ENCODE measurements around the gene CYP39A1. TPM values are rescaled to one million over a fixed set of nuclear protein-coding genes. Genes with fewer than 3 reads are reported as not detected.
A peak's percentile ranks its signal among the peaks of the same experiment; 100 is the strongest.

The CYP39A1 gene
- total RNA-seq, 1 donor, result 0.63 TPM

- no peak for DNase-seq (ENCODE audit: low read depth)
- TF ChIP-seq CTCF (IDR thresholded peaks at IDR 0.05; ENCODE audit: insufficient read depth, low read length), result no peak
These were observed 14.8 kb upstream of the CYP39A1 start for GRCh38 chr6:46667377-46667776.

DNA sequence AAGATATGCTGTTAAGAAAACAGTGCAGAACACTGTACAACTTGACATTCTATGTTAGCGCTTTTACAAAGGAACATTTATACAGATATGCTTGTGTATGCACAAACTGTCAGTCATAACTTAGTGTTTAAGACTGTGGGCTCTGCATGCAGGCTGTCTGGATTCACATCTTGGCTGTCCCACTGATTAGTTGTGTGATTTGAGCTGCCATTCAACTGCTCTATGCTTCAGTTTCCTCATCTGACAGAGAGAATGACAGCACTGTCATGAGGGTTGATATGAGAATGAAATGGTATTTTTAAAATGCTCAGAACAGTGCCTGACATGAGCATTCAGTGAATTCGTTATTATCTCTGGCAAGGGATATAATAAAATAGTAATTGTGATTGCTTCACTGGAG lies 8.9 kb upstream of the CYP39A1 start:
- TF ChIP-seq CTCF (IDR thresholded peaks at IDR 0.05; ENCODE audit: insufficient read depth, low read length), result no peak
- DNase-seq (ENCODE audit: low read depth), result no peak

More at GRCh38 chr6:46667377-46667776, 14.8 kb upstream of the CYP39A1 start:
- no peak overlapping the region for H3K4me3 ChIP-seq (ENCODE audit: low read depth, low read length)

DNA sequence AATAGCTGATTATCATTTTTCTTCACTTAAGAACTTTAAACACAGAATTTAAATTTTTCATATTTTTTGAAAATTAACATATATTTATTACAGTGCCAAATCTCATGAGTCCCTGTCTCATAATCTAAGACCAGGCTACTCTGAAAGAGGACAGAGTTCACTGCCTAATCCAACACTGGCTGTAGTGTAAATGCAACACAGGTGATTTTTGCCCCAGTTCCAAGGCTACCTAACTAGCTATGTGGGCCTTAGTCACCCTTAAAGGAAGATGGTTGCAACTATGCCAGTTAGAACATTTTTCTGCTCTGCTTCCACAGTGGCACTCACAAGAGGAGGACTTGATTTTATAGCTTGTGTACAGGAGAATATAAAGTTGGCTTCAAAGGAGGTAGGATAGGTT lies 5.0 kb upstream of the CYP39A1 start:
- DNase-seq (ENCODE audit: low read depth), result no peak
- H3K4me3 ChIP-seq (ENCODE audit: low read depth, low read length), result no peak overlapping the region
- TF ChIP-seq CTCF (IDR thresholded peaks at IDR 0.05; ENCODE audit: insufficient read depth, low read length), result no peak

More for the DNA sequence above, 8.9 kb upstream of the CYP39A1 start:
- no peak overlapping the region for H3K4me3 ChIP-seq (ENCODE audit: low read depth, low read length)

DNA sequence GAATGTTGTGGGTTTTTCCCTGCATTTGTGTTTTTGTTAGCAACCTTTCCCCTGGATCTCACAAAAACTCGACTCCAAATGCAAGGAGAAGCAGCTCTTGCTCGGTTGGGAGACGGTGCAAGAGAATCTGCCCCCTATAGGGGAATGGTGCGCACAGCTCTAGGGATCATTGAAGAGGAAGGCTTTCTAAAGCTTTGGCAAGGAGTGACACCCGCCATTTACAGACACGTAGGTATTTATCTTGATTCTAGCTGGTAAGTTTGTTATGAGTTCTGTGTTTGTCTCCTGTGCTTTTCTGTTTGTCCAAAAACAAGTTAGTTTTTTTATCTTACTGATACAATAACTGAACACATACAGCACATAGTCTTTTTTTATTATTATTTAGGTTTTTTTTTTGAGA lies 3.2 kb upstream of the CYP39A1 start:
- peak; percentile 12 for TF ChIP-seq CTCF (IDR thresholded peaks at IDR 0.05; ENCODE audit: insufficient read depth, low read length)
- no peak for DNase-seq (ENCODE audit: low read depth)
- H3K4me3 ChIP-seq (ENCODE audit: low read depth, low read length), result no peak overlapping the region

DNA sequence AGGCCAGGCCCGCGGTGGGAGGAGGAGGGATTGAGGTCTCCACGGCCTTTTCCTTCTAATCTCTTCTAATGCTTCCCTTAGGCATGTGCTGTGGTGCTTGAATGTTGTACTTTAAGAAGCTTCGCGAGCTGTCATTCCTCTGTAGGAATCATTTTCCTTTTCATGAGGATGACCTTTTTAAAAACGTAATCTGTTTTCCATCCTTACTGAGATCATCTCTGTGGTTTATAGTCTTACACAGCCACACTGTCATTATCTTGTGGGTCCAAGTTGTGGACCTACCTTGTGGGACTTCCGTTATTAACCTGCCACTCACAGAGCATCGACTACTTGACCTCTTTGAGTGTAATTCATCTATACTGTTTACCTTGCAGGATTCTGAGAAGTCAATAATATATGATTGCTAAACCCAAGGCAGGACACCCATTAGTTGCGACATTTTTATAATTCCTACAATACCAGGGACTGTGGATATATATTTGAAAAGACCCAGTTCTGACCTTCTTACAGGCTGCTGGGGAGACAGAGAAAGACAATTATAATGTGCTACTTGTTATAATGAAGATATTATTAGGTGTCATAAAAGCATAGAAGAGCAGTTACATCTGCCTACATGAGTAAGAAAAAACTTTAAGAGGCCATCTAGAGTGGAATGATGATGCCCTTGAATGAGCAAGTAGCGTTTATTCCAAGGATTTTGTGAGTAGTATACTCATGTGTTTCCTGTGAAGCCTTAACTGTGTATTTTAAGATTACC lies 999 bp upstream of the CYP39A1 start:
- H3K4me3 ChIP-seq (ENCODE audit: low read depth, low read length), result peak overlapping the region; percentile 79
- TF ChIP-seq CTCF (IDR thresholded peaks at IDR 0.05; ENCODE audit: insufficient read depth, low read length), result no peak
- DNase-seq (ENCODE audit: low read depth), result peak; percentile 24

- no peak for DNase-seq (ENCODE audit: low read depth)
- peak overlapping the region; percentile 79 for H3K4me3 ChIP-seq (ENCODE audit: low read depth, low read length)
- no peak for TF ChIP-seq CTCF (IDR thresholded peaks at IDR 0.05; ENCODE audit: insufficient read depth, low read length)
These were observed 401 bp downstream of the CYP39A1 start for GRCh38 chr6:46652232-46652602.

DNA sequence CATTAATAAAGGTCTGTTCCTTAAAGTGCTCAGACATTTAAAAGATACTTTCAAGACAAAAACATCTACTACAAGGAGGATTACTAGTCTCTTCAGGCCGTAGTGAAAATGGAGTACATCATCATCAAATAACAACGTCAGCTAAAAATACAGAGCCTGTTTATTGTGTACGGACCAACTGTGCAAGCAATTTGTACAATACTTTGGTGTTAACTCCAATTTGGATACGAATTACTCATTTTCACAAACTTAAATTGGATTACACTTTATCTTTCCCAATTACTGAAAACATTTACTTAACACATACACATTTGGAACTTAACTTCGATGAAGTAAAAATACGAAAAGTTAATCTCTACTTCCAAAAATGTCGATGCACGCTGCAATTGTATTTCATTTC lies 802 bp downstream of the CYP39A1 start:
- TF ChIP-seq CTCF (IDR thresholded peaks at IDR 0.05; ENCODE audit: insufficient read depth, low read length), result no peak
- H3K4me3 ChIP-seq (ENCODE audit: low read depth, low read length), result no peak overlapping the region
- DNase-seq (ENCODE audit: low read depth), result no peak
